Effector CD8-positive, alpha-beta T cell (primary cell): Measurements from ENCODE around the gene PAQR3.

Experiments used
- DNase-seq: peaks from one replicate; lab custom pipeline; 2025; lab: John Stamatoyannopoulos, UW

PAQR3 gene

DNA sequence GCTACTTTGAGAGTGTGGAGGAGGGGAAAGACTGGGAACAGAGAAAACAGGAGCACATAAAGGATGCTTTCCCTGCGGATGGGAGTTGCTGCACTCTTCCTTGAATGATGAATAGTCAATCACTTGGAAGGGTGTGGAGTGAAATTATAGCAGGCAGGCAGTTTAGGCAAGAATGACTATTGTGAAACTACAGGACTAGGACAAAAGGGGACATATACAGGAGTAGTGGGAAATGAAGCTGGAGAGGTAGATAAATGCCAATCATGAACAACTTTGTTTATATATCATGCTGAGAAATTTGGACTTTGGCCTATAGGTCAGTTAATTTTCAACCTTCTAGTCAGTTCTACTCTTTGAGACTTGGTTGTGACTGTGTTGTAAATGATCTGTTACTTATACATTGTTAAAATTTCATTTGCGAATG is 76.9 kb downstream of the PAQR3 start:
- DNase-seq: no peak
